ENCODE measurements around the gene GPR4. TPM values are rescaled to one million over a fixed set of nuclear protein-coding genes. Genes with fewer than 3 reads are reported as not detected.

The GPR4 gene
- total and polyA plus RNA-seq, 2 experiments from 2014 or later: 0.10 TPM; not detected in 1

GRCh38 chr19:45553464-45553863 is 48.5 kb downstream of the GPR4 start:
- Histone ChIP-seq H3K79me2 (no peaks in the 10 kb centered on the region), H4K20me1 (ENCODE audit: insufficient read depth, poor library complexity, severe bottlenecking) (no peaks in the 10 kb centered on the region), H3K36me3 (replicated peaks; ENCODE audit: insufficient read depth, low read depth) (no peaks in the 10 kb centered on the region), H3K9me2 (replicated peaks; ENCODE audit: insufficient read depth) (no peaks in the 10 kb centered on the region), H2AFZ (no peak overlapping the region), H3K4me1 (ENCODE audit: insufficient read depth) (no peaks in the 10 kb centered on the region), H3K9me3 (ENCODE audit: low read depth) (no peaks in the 10 kb centered on the region), H3K27me3 (no peaks in the 10 kb centered on the region), H3K4me3 (no peak overlapping the region), H3K4me2 (peak overlapping the region; percentile 56), H3K27ac (no peak overlapping the region)
- DNase-seq (ENCODE audit: low spot score): peak; percentile 77
- WGBS (ENCODE audit: low lambda C conversion rate, missing lambda C conversion rate): 38% methylated on average over 30 of the region's 34 CpGs
- TF ChIP-seq EZH2phosphoT487 (IDR thresholded peaks at IDR 0.05; ENCODE audit: low read depth, severe bottlenecking, unreplicated experiment): no peak
- peak; percentile 38 for TF ChIP-seq CTCF (IDR thresholded peaks at IDR 0.05; ENCODE audit: poor library complexity)

- no peak overlapping the region for H3K4me2 ChIP-seq
- H2AFZ ChIP-seq: no peak overlapping the region
- H3K4me1 ChIP-seq (ENCODE audit: insufficient read depth): no peaks in the 10 kb centered on the region
- H3K36me3 ChIP-seq (replicated peaks; ENCODE audit: insufficient read depth, low read depth): no peaks in the 10 kb centered on the region
- TF ChIP-seq EZH2 (IDR thresholded peaks at IDR 0.05; ENCODE audit: borderline replicate concordance) (no peak), EZH2phosphoT487 (IDR thresholded peaks at IDR 0.05; ENCODE audit: low read depth, severe bottlenecking, unreplicated experiment) (no peak)
- H3K9me3 ChIP-seq (ENCODE audit: low read depth): no peaks in the 10 kb centered on the region
- no peak overlapping the region for H3K27ac ChIP-seq
- no peaks in the 10 kb centered on the region for H3K79me2 ChIP-seq
- no peak overlapping the region for H3K4me3 ChIP-seq
- peak; percentile 49 for DNase-seq (ENCODE audit: low spot score)
- H3K27me3 ChIP-seq: no peaks in the 10 kb centered on the region
- no peaks in the 10 kb centered on the region for H4K20me1 ChIP-seq (ENCODE audit: insufficient read depth, poor library complexity, severe bottlenecking)
- 85% methylated on average over 9 of the region's 9 CpGs for WGBS (ENCODE audit: low lambda C conversion rate, missing lambda C conversion rate)
- H3K9me2 ChIP-seq (replicated peaks; ENCODE audit: insufficient read depth): no peaks in the 10 kb centered on the region
Measured at GRCh38 chr19:45547965-45548609, 53.9 kb downstream of the GPR4 start.

- WGBS (ENCODE audit: low lambda C conversion rate, missing lambda C conversion rate): 94% methylated on average over 10 of the region's 10 CpGs
- H3K4me2 ChIP-seq: no peak overlapping the region
- H3K79me2 ChIP-seq: no peaks in the 10 kb centered on the region
- DNase-seq (ENCODE audit: low spot score): no peak
- no peak overlapping the region for H3K27ac ChIP-seq
- H3K36me3 ChIP-seq (replicated peaks; ENCODE audit: insufficient read depth, low read depth): no peaks in the 10 kb centered on the region
- TF ChIP-seq EZH2 (IDR thresholded peaks at IDR 0.05; ENCODE audit: borderline replicate concordance) (no peak), EZH2phosphoT487 (IDR thresholded peaks at IDR 0.05; ENCODE audit: low read depth, severe bottlenecking, unreplicated experiment) (no peak), CTCF (IDR thresholded peaks at IDR 0.05; ENCODE audit: poor library complexity) (no peak)
- H3K4me1 ChIP-seq (ENCODE audit: insufficient read depth): no peaks in the 10 kb centered on the region
- H3K4me3 ChIP-seq: no peak overlapping the region
- H3K9me2 ChIP-seq (replicated peaks; ENCODE audit: insufficient read depth): no peaks in the 10 kb centered on the region
- H3K27me3 ChIP-seq: no peaks in the 10 kb centered on the region
- H3K9me3 ChIP-seq (ENCODE audit: low read depth): no peaks in the 10 kb centered on the region
- no peaks in the 10 kb centered on the region for H4K20me1 ChIP-seq (ENCODE audit: insufficient read depth, poor library complexity, severe bottlenecking)
- H2AFZ ChIP-seq: no peak overlapping the region
Measured at GRCh38 chr19:45547211-45547770, 54.7 kb downstream of the GPR4 start.

- peak overlapping the region; percentile 82 for H3K27ac ChIP-seq
- no peaks in the 10 kb centered on the region for H3K9me3 ChIP-seq (ENCODE audit: low read depth)
- no peak overlapping the region for H2AFZ ChIP-seq
- no peaks in the 10 kb centered on the region for H3K79me2 ChIP-seq
- no peaks in the 10 kb centered on the region for H3K36me3 ChIP-seq (replicated peaks; ENCODE audit: insufficient read depth, low read depth)
- DNase-seq (ENCODE audit: low spot score): peak; percentile 52
- 49% methylated on average over 7 of the region's 7 CpGs for WGBS (ENCODE audit: low lambda C conversion rate, missing lambda C conversion rate)
- no peaks in the 10 kb centered on the region for H3K4me1 ChIP-seq (ENCODE audit: insufficient read depth)
- H3K4me3 ChIP-seq: no peak overlapping the region
- H3K9me2 ChIP-seq (replicated peaks; ENCODE audit: insufficient read depth): no peaks in the 10 kb centered on the region
- no peaks in the 10 kb centered on the region for H4K20me1 ChIP-seq (ENCODE audit: insufficient read depth, poor library complexity, severe bottlenecking)
- H3K27me3 ChIP-seq: no peaks in the 10 kb centered on the region
- H3K4me2 ChIP-seq: no peak overlapping the region
- TF ChIP-seq CTCF (IDR thresholded peaks at IDR 0.05; ENCODE audit: poor library complexity): no peak
Measured at GRCh38 chr19:45542234-45542668, 59.8 kb downstream of the GPR4 start.

Data from hepatocyte (in vitro differentiated cells).